Lung microvascular endothelial cell (primary cell): ENCODE data around the gene MPZL2. TPM values are rescaled to one million over a fixed set of nuclear protein-coding genes. Genes with fewer than 3 reads are reported as not detected.
"Not testable (repeated sequence)": the region's sequence is repeated elsewhere in the genome, so short reads cannot be mapped to it uniquely, and the experiment has no call there.

Experiments used
- DNase-seq, 2 donors: peaks; one replicate each; pipeline versions ENCODE4 v3.0.0 to v3.0.0-alpha.2; 2010; ENCODE audit warnings: low read depth in 2 of 2
- total RNA-seq: library from RNA; depleted of rRNA; stranded (reverse); fragments of >200 nt; gene quantifications from 2 replicates; pipeline ENCODE4 v1.2.1, GENCODE V29; 2014

The MPZL2 gene
- 4.4 and 14.2 TPM in 2 replicates for total RNA-seq

DNA sequence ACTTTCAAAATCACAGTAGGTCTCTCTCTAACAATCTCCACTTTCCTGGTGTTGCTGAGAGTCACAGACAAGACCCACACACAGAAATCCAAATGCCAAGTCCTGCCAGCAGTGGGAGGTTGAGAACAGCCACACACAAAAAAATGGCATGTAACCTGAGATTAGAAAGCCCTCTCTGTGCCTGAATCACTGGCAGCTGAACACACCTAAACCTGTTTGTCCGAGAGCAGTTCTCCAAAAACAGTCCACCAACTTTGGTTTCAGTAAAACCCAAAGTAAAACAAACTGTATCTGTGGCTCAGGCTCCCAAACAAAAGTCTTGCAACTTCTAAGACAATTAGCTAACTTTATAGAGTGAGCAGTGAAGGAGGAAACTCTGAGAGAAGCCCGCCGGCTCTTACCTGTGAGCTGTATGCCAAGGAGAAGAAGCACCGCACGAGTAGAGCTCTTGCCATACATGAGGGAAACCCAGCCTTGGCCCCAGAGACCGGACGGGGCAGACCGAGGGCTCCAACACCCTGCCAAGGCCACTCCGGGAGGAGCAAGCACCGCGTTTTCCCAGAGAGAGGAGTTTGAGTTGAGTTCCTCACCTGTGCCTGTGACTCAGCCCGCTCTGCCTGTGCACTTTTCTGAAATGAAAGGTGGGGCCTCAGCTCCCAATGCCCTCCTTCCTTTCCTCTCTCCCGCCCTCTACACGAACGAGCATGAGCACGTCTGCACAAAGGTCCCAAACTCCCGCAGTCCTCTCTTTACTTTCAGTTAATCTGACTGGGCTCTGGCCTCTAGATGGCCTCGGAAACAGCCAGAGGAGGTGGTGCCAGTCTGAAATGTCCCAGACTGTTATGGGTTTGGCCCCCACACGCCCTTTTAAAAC is at the start of gene MPZL2:
MPZL2 (minus strand) TSS at position 603 of the 874 bp plus-strand sequence; CDS start at position 459, 144 bp downstream.
- peak; percentile 22 to 63 for DNase-seq

GRCh38 chr11:118313242-118313641 is 49.1 kb upstream of the MPZL2 start:
- no peak for DNase-seq

GRCh38 chr11:118312328-118312727 is 48.2 kb upstream of the MPZL2 start:
- no peak for DNase-seq

GRCh38 chr11:118311518-118311917 is 47.4 kb upstream of the MPZL2 start:
- DNase-seq, result peak; percentile 7 to 41

GRCh38 chr11:118310781-118311485 is 46.8 kb upstream of the MPZL2 start:
- peak in 1 of 2 donors; percentile 60 for DNase-seq

- DNase-seq, result no peak
Measured at GRCh38 chr11:118310271-118310670, 46.2 kb upstream of the MPZL2 start.

- not testable (repeated sequence) for DNase-seq
Measured at GRCh38 chr11:118308995-118309528, 45.0 kb upstream of the MPZL2 start.

DNA sequence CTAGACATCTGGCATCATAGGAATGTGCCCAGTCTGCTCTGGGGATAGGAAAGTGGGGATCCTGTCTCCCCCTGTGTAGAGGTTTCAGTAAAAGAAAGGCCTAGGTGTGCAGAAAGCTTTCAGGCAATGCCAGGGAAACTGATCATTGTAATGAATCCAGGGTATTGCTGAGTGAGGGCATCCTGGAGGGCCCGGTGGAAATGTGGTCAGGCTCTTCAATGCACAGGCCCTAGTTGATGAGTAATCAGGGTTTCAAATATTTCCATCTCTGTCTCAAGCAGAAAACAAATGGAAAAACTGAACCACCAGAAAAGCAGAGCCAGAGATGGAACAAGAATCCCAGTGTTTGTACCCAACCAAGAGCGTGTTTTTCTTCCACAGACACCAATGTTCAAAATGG is 42.5 kb upstream of the MPZL2 start:
- no peak for DNase-seq

- no peak for DNase-seq
Measured at GRCh38 chr11:118305726-118306125, 41.6 kb upstream of the MPZL2 start.

- DNase-seq, result no peak
Measured at GRCh38 chr11:118304568-118305248, 40.6 kb upstream of the MPZL2 start, which contains the start of gene CD3E. CD3E (plus strand) TSS chr11:118304730; CDS start chr11:118304953, 223 bp downstream.

DNA sequence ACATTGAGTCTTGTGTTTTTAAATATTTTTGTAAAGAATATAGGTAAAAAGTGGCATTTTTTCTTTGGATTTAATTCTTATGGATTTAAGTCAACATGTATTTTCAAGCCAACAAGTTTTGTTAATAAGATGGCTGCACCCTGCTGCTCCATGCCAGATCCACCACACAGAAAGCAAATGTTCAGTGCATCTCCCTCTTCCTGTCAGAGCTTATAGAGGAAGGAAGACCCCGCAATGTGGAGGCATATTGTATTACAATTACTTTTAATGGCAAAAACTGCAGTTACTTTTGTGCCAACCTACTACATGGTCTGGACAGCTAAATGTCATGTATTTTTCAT is 40.1 kb upstream of the MPZL2 start:
- no peak for DNase-seq

DNA sequence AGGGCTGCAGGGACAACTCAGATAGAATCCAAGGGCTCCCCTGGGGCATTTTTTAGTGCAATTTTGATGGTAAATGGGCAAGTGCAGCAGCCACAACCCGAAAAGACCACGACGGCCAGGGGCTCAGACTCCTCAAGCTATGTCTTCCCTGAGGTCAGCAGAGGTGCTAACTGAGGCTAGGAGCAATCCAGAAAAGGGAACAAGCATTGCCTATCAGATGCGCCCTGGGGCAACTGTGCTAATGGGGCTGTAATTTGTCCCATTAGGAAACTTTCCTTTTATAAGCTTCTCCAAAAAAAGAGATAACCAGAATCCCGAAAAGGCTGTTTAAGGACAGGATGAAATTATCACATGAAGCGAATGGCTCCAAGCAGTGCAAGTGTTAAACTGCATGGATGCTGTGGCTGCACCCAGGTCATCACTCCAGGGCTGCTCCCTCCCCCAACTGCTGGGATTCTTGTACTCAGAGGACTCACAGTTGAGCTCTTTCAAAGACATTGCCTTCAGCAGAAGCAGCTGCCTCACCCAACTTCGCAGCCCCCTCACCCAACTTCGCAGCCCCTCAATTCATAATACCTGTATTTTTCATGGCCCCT is 37.6 kb upstream of the MPZL2 start:
- no peak for DNase-seq

DNA sequence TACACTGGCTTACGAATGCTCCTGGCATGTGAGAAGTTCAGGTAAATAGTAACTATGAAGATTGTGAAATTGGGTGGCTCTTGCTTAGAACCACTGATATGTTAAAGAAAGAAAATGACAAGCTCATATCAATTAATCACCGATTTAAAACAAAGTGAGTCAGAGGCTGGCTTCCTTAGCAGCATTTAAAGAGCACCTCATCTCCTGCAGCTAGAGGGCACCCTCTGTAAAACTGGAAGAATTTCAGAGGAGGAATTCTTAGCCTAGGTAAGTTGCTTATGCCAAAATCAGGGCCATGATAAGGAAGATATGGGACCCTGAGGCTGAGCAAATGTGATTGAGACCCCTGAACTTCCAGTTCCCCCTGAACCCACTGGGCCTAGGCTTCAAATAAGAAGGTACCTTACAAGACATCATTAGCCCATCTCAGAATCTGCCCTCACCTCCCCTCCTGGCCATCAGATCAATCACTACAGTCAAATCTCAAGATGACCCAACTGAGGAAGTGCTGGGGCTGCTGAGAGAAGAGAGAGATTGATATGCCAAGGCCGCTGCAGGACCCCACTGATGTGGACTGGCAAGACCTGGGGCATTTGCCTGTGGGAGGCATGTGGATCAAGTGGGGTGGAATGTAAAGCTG is 31.8 kb upstream of the MPZL2 start:
- DNase-seq, result peak; percentile 48 to 70

GRCh38 chr11:118295199-118295598 is 31.1 kb upstream of the MPZL2 start:
- no peak for DNase-seq

DNA sequence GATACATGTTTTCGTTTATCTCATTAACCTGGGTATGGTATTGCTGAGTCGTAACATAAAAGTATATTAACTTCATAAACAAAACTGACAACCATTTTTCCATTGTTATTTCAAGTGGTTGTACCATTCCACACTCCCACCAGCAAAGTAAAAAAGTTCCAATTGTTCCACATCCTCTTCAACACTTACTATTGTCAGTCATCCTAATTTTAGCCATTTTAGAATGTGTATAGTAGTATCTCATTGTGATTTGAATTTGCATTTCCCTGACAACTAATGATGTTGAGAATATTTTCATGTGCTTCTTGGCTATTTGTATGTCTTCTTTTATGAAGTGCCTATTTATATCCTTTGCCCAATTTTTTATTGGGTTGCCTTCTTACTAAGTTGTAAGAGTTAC is 30.0 kb upstream of the MPZL2 start:
- no peak for DNase-seq

- DNase-seq, result no peak
Measured at GRCh38 chr11:118291477-118292135, 27.5 kb upstream of the MPZL2 start.

DNA sequence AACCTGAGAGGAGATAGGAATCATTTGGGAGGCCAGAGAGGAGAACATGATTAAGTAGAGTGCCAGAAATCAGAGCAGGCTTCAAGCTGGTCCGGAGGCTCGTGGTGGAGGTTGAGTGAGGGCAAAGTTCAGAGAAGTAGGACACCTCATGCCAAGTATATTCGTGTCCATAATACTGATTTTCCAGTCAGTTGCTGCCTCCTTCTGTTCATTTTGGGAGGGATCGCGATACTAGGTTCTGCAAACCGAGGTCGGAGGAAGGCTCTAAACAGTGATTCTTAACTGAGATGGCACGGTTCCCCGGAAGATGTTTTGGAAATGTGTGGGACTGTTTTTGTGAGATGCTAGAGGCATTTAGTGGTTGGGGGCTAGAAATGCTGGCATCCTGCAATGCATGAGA is 26.8 kb upstream of the MPZL2 start:
- peak; percentile 64 for DNase-seq

DNA sequence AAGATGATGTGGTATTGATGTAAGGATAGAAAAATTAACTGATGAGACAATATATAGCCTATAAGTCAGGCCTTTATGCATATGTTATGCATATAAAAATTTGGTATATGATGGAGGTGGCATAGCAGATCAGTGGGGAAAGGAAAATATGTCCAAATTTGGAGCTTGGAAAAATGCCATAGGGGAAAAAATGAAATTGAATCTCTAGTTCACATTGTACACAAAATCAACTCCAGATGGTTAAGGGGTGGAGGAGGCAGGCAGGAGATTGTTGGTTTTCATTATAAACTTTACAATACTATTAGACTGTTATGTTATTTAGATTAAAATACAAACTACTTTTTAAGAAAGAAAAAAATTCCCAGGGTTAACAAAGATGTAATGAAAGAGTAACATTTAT is 25.3 kb upstream of the MPZL2 start:
- no peak for DNase-seq

DNA sequence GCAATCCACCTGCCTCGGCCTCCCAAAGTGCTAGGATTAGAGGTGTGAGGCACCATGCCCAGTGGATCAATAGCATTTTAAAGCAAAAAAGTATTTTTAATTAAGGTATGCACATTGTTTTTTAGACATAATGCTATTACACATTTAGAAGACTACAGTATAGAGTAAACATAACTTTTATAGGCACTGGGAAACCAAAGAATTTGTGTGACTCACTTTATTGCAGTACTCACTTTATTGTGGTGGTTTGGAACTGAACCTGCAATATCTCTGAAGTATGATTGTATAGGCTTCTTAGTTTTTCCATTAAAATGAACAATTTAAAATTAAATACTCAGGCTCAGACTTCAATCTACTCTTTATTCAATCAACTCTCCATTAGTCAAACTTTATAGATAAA is 22.9 kb upstream of the MPZL2 start:
- DNase-seq, result peak in 1 of 2 donors; percentile 28

DNA sequence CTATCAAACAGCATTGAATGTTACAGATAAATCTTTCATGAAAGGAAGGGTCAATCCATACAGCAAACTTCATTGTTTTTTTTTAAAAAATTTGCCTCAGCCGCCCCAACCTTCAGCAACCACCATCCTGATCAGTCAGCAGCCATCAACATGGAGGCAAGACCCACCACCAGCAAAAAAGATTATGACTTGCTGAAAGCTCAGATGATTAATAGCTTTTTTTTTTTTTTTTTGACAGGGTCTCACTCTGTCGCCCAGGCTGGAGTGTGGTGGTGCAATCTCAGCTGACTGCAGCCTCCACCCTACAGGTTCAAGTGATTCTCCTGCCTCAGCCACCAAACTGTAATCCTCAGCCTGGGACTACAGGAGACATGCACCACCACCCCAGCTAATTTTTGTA is 22.4 kb upstream of the MPZL2 start:
- no peak for DNase-seq
